ENCODE data around the gene HAUS3. TPM values are rescaled to one million over a fixed set of nuclear protein-coding genes. Genes with fewer than 3 reads are reported as not detected.

HAUS3 gene
- total RNA-seq, 2 donors from 2014 or later, result 6.5 to 12.9 TPM

DNA sequence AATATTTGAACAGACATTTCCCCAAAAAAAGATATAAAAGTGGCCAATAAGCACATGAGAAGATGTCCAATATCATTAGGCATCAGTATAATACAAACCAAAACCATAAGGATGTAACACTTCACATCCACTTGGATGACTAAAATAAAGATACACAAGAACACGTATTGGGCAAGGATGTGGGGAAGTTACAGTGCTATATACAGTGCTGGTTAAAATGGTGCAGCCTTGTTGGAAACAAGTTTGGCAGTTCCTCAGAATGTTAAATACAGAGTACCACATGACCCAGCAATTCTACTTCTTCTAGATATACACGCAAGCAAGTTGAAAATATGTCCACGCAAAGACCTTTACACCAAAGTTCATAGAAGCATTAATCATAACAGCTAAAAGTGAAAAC lies 58.9 kb downstream of the HAUS3 start:
- H3K27me3 ChIP-seq (replicated peaks; ENCODE audit: insufficient read depth), result no peaks in the 10 kb centered on the region
- no peaks in the 10 kb centered on the region for H3K36me3 ChIP-seq
- DNase-seq (ENCODE audit: low spot score), result no peak
- no peaks in the 10 kb centered on the region for H3K4me1 ChIP-seq (ENCODE audit: control insufficient read depth in 1 of 2, low read depth in 2 of 2)
- no peak overlapping the region for H3K4me3 ChIP-seq
- H3K9me3 ChIP-seq, result no peaks in the 10 kb centered on the region
- TF ChIP-seq, protein P1, sequence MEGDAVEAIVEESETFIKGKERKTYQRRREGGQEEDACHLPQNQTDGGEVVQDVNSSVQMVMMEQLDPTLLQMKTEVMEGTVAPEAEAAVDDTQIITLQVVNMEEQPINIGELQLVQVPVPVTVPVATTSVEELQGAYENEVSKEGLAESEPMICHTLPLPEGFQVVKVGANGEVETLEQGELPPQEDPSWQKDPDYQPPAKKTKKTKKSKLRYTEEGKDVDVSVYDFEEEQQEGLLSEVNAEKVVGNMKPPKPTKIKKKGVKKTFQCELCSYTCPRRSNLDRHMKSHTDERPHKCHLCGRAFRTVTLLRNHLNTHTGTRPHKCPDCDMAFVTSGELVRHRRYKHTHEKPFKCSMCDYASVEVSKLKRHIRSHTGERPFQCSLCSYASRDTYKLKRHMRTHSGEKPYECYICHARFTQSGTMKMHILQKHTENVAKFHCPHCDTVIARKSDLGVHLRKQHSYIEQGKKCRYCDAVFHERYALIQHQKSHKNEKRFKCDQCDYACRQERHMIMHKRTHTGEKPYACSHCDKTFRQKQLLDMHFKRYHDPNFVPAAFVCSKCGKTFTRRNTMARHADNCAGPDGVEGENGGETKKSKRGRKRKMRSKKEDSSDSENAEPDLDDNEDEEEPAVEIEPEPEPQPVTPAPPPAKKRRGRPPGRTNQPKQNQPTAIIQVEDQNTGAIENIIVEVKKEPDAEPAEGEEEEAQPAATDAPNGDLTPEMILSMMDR (IDR thresholded peaks at IDR 0.05), result no peak
- H3K27ac ChIP-seq, result no peak overlapping the region
- ATAC-seq (ENCODE audit: insufficient number of reproducible peaks, low FRiP score, low read depth), result no peak

DNA sequence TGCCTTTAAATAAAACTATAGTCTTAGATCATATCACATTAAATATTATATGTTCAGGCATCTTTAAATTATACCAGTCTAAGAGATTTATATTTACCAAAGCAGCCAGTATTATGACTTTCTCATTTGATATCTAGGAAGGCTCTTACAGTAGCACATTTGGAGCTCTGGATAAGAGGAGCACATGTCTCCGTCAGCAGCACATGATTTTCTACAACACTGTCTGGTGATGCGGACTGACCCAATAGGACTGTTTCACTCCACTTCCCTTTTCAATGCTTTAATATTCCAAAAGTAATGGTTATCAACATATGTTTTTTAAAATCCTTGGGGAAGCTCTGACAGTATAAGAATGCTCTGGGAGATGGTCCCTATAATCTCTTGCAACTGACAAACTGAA lies 61.5 kb downstream of the HAUS3 start:
- Histone ChIP-seq H3K9me3 (no peaks in the 10 kb centered on the region), H3K4me1 (ENCODE audit: control insufficient read depth in 1 of 2, low read depth in 2 of 2) (no peaks in the 10 kb centered on the region), H3K27me3 (replicated peaks; ENCODE audit: insufficient read depth) (no peaks in the 10 kb centered on the region), H3K4me3 (no peak overlapping the region), H3K27ac (no peak overlapping the region), H3K36me3 (no peaks in the 10 kb centered on the region)
- ATAC-seq (ENCODE audit: insufficient number of reproducible peaks, low FRiP score, low read depth) (no peak), DNase-seq (ENCODE audit: low spot score) (no peak)
- TF ChIP-seq, protein P1 (IDR thresholded peaks at IDR 0.05), result no peak

DNA sequence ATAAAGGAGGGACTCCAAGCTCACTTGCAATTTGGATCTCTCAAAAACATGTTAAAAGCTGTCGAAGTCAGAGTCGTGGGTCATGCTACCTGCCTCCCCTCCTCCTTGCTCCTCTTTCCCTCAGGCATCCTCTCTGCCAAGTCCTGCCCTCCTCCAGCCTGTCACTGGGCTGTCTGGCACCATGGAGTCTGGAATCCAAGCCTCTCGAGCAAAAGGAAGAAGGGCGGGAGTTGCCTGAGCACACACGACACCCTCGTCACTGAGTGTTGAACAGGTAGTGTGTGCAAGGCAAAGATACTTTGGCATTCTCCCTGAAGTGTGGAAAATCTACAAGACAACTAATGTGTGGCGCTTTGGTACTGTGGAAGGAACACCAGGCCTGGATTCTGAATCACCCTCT lies 62.2 kb downstream of the HAUS3 start:
- H3K27me3 ChIP-seq (replicated peaks; ENCODE audit: insufficient read depth), result no peaks in the 10 kb centered on the region
- DNase-seq (ENCODE audit: low spot score) (no peak), ATAC-seq (ENCODE audit: insufficient number of reproducible peaks, low FRiP score, low read depth) (no peak)
- H3K9me3 ChIP-seq, result no peaks in the 10 kb centered on the region
- TF ChIP-seq, protein P1 (IDR thresholded peaks at IDR 0.05), result no peak
- no peak overlapping the region for H3K27ac ChIP-seq
- no peak overlapping the region for H3K4me3 ChIP-seq
- H3K36me3 ChIP-seq, result no peaks in the 10 kb centered on the region
- H3K4me1 ChIP-seq (ENCODE audit: control insufficient read depth in 1 of 2, low read depth in 2 of 2), result no peaks in the 10 kb centered on the region

GRCh38 chr4:2178986-2179385 lies 62.9 kb downstream of the HAUS3 start:
- TF ChIP-seq, protein P1 (IDR thresholded peaks at IDR 0.05), result no peak
- H3K27me3 ChIP-seq (replicated peaks; ENCODE audit: insufficient read depth), result no peaks in the 10 kb centered on the region

More at GRCh38 chr4:2178986-2179385, 62.9 kb downstream of the HAUS3 start:
- H3K36me3 ChIP-seq, result no peaks in the 10 kb centered on the region
- H3K4me1 ChIP-seq (ENCODE audit: control insufficient read depth in 1 of 2, low read depth in 2 of 2), result no peaks in the 10 kb centered on the region
- no peak overlapping the region for H3K27ac ChIP-seq
- no peaks in the 10 kb centered on the region for H3K9me3 ChIP-seq
- ATAC-seq (ENCODE audit: insufficient number of reproducible peaks, low FRiP score, low read depth), result no peak
- H3K4me3 ChIP-seq, result no peak overlapping the region
- no peak for DNase-seq (ENCODE audit: low spot score)

Other genes starting within 250 kb of the HAUS3 start
- gene NELFA, start 233.1 kb downstream of the HAUS3 start, total RNA-seq, result 10 to 100 TPM; 26.7 to 36.1 TPM
- gene NAT8L, start 182.8 kb downstream of the HAUS3 start, total RNA-seq, result under 1 TPM in 1 of 2 donors, not detected in 1; under 0.01 TPM
- gene POLN, start within 50 bp of the HAUS3 start, total RNA-seq, result 1 to 10 TPM; 3.2 to 3.5 TPM
- 100 to 1,000 TPM in 1 of 2 donors, 10 to 100 TPM in 1; 93.1 to 105 TPM for gene MXD4, start 20.0 kb upstream of the HAUS3 start, total RNA-seq
- 10 to 100 TPM; 11.5 to 20.2 TPM for gene ZFYVE28, start 176.5 kb upstream of the HAUS3 start, total RNA-seq
- gene CFAP99, start 176.8 kb upstream of the HAUS3 start, total RNA-seq, result not detected
- 10 to 100 TPM; 29.8 to 83.1 TPM for gene RNF4, start 227.0 kb upstream of the HAUS3 start, total RNA-seq